ENCODE results near the gene ZDHHC11. TPM values are rescaled to one million over a fixed set of nuclear protein-coding genes. Genes with fewer than 3 reads are reported as not detected.

ZDHHC11 gene
- polyA plus RNA-seq, 4 donors = 4.9 to 40.5 (median 6.5) TPM

- Histone ChIP-seq H3K36me3 (ENCODE audit: control insufficient read depth in 3 of 3, insufficient read depth in 2 of 3, low read depth in 1 of 3, low read length in 3 of 3) (peaks cover 19 to 84% (median 40%) of the 10 kb centered on the region in 3 donors), H3K27me3 (ENCODE audit: control insufficient read depth in 3 of 3, insufficient read depth in 3 of 3, low read length in 3 of 3) (no peaks in the 10 kb centered on the region), H3K27ac (ENCODE audit: low read depth in 1 of 3, low read length in 2 of 3) (no peak overlapping the region), H3K4me3 (ENCODE audit: low read depth in 1 of 3, low read length in 3 of 3) (no peak overlapping the region), H3K4me1 (ENCODE audit: control insufficient read depth in 3 of 3, insufficient read depth in 2 of 3, low read depth in 1 of 3, low read length in 2 of 3) (peaks cover 0 to 9% (median 0%) of the 10 kb centered on the region in 3 donors), H3K9me3 (ENCODE audit: control insufficient read depth in 2 of 2, insufficient read depth in 1 of 2, low read depth in 1 of 2, low read length in 1 of 2) (no peaks in the 10 kb centered on the region)
- FAIRE-seq = no peak
- 71 to 78% (median 75%) methylated on average over 8 of the region's 8 CpGs for WGBS, 3 donors
- DNase-seq = no peak
These were observed 22.5 kb upstream of the ZDHHC11 start for GRCh38 chr5:873328-873727.

GRCh38 chr5:872301-872700 is 21.5 kb upstream of the ZDHHC11 start:
- 83 to 95% (median 92%) methylated on average over 10 of the region's 10 CpGs for WGBS, 3 donors
- FAIRE-seq = no peak
- Histone ChIP-seq H3K27ac (ENCODE audit: low read depth in 1 of 3, low read length in 2 of 3) (no peak overlapping the region), H3K4me3 (ENCODE audit: low read depth in 1 of 3, low read length in 3 of 3) (no peak overlapping the region), H3K36me3 (ENCODE audit: control insufficient read depth in 3 of 3, insufficient read depth in 2 of 3, low read depth in 1 of 3, low read length in 3 of 3) (peaks cover 19 to 81% (median 36%) of the 10 kb centered on the region in 3 donors), H3K4me1 (ENCODE audit: control insufficient read depth in 3 of 3, insufficient read depth in 2 of 3, low read depth in 1 of 3, low read length in 2 of 3) (peaks cover 0 to 19% (median 0%) of the 10 kb centered on the region in 3 donors), H3K27me3 (ENCODE audit: control insufficient read depth in 3 of 3, insufficient read depth in 3 of 3, low read length in 3 of 3) (no peaks in the 10 kb centered on the region), H3K9me3 (ENCODE audit: control insufficient read depth in 2 of 2, insufficient read depth in 1 of 2, low read depth in 1 of 2, low read length in 1 of 2) (no peaks in the 10 kb centered on the region)
- no peak for DNase-seq

DNA sequence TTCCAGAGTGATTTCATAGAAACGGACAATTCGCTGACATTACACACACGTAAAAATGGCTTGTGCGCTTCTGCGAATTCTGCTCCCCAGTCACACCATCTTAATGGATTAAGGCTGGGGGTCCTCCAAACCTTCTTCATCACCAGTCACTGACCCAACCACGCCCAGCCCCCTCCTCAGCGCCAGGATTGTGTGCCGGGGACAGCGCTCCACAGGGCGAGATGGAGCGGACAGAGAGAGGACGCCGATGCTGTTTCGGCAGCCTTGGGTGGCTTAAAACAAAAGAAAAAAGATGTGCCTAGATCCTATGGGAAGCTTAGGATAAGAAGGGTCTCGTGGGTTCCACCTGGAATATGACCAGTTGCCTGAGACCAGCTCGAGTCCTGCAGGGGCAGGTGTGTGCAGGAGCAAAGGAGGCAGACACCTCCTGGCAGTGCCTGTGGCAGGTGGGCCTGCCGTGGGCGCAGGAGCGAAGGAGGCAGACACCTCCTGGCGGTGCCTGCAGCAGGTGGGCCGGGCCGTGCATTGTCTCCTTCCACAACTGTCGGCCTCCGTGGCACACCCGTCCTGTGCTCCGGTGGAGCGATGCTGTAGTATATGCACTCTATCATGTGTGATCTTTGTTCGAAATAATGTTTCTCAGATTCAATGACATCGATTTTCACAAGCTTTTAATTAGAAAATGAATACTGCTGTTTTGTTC is 21.0 kb upstream of the ZDHHC11 start:
- no peak overlapping the region for H3K4me3 ChIP-seq (ENCODE audit: low read depth in 1 of 3, low read length in 3 of 3)
- DNase-seq = no peak
- peaks cover 16 to 83% (median 34%) of the 10 kb centered on the region in 3 donors for H3K36me3 ChIP-seq (ENCODE audit: control insufficient read depth in 3 of 3, insufficient read depth in 2 of 3, low read depth in 1 of 3, low read length in 3 of 3)
- FAIRE-seq = no peak
- no peaks in the 10 kb centered on the region for H3K9me3 ChIP-seq (ENCODE audit: control insufficient read depth in 2 of 2, insufficient read depth in 1 of 2, low read depth in 1 of 2, low read length in 1 of 2)
- no peaks in the 10 kb centered on the region for H3K27me3 ChIP-seq (ENCODE audit: control insufficient read depth in 3 of 3, insufficient read depth in 3 of 3, low read length in 3 of 3)
- H3K4me1 ChIP-seq (ENCODE audit: control insufficient read depth in 3 of 3, insufficient read depth in 2 of 3, low read depth in 1 of 3, low read length in 2 of 3) = peaks cover 0 to 24% (median 4%) of the 10 kb centered on the region in 3 donors
- WGBS, 3 donors = 93 to 95% (median 94%) methylated on average over 27 to 29 of the region's 29 CpGs
- no peak overlapping the region for H3K27ac ChIP-seq (ENCODE audit: low read depth in 1 of 3, low read length in 2 of 3)

DNA sequence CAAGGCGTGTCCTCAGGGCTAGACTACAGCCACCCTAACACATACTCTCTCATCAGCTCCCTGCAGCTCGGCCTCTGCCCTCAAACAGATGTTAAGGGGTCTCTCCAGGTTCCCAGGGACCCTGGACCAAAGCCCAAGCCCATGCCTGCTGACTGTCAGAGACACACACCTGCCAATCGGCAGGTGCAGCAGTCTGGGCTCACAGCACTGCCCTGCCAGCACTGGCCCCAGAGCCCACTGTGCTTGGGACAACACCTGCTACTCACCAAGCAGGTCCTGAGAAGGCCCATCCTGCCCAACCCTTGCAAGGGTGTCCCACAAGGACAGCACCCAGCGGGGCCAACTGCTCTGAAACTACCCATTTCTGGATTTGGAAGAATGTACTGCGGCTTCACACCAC is 20.2 kb upstream of the ZDHHC11 start:
- FAIRE-seq (no peak), DNase-seq (no peak)
- H3K36me3 ChIP-seq (ENCODE audit: control insufficient read depth in 3 of 3, insufficient read depth in 2 of 3, low read depth in 1 of 3, low read length in 3 of 3) = peaks cover 16 to 77% (median 30%) of the 10 kb centered on the region in 3 donors
- WGBS, 3 donors = 96 to 98% (median 97%) methylated on average over 5 of the region's 5 CpGs
- no peak overlapping the region for H3K27ac ChIP-seq (ENCODE audit: low read depth in 1 of 3, low read length in 2 of 3)
- no peaks in the 10 kb centered on the region for H3K27me3 ChIP-seq (ENCODE audit: control insufficient read depth in 3 of 3, insufficient read depth in 3 of 3, low read length in 3 of 3)
- peaks cover 0 to 30% (median 4%) of the 10 kb centered on the region in 3 donors for H3K4me1 ChIP-seq (ENCODE audit: control insufficient read depth in 3 of 3, insufficient read depth in 2 of 3, low read depth in 1 of 3, low read length in 2 of 3)
- no peaks in the 10 kb centered on the region for H3K9me3 ChIP-seq (ENCODE audit: control insufficient read depth in 2 of 2, insufficient read depth in 1 of 2, low read depth in 1 of 2, low read length in 1 of 2)
- H3K4me3 ChIP-seq (ENCODE audit: low read depth in 1 of 3, low read length in 3 of 3) = no peak overlapping the region

DNA sequence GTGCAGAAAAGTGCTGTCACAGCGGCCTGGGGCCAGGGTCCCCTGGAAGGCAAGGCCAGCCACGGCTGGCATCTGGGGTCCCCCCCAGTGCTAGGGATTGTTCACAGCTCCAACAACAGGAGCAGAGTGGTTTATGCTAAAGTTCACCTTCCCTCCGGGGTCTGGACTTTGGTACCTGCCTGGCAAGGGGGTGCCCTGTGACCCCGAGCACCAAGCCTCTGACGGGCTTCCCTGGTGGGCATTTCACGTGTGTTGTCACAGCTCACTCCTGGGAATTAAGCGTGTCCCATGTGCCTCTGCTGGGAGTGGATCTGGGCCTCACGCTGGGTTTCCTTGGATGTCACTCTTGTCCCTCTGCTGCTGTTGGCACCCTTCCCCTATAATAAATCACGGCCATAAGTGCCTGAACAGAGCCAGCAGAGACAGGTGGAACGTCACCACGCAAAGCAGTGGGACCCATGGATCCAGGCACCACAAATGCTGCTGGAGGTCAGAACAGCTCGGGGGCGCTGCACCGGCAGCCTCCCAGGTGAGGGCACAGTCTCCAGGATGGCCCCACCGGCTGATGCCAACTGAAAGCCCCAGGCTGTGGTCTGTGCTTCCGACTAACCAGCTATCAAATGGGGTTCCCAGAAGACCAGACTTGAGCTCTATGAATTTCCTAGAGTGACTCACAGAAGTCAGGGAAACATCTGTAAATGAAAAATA is 17.8 kb upstream of the ZDHHC11 start:
- H3K4me3 ChIP-seq (ENCODE audit: low read depth in 1 of 3, low read length in 3 of 3) = no peak overlapping the region
- no peak for FAIRE-seq
- H3K36me3 ChIP-seq (ENCODE audit: control insufficient read depth in 3 of 3, insufficient read depth in 2 of 3, low read depth in 1 of 3, low read length in 3 of 3) = peaks cover 13 to 81% (median 33%) of the 10 kb centered on the region in 3 donors
- peak; percentile 12 to 30 for DNase-seq
- H3K4me1 ChIP-seq (ENCODE audit: control insufficient read depth in 3 of 3, insufficient read depth in 2 of 3, low read depth in 1 of 3, low read length in 2 of 3) = peaks cover 0 to 30% (median 4%) of the 10 kb centered on the region in 3 donors
- H3K27me3 ChIP-seq (ENCODE audit: control insufficient read depth in 3 of 3, insufficient read depth in 3 of 3, low read length in 3 of 3) = no peaks in the 10 kb centered on the region
- WGBS, 3 donors = 49 to 81% (median 71%) methylated on average over 16 of the region's 16 CpGs
- no peaks in the 10 kb centered on the region for H3K9me3 ChIP-seq (ENCODE audit: control insufficient read depth in 2 of 2, insufficient read depth in 1 of 2, low read depth in 1 of 2, low read length in 1 of 2)
- peak overlapping the region in 1 of 3 donors; percentile 48 for H3K27ac ChIP-seq (ENCODE audit: low read depth in 1 of 3, low read length in 2 of 3)

DNA sequence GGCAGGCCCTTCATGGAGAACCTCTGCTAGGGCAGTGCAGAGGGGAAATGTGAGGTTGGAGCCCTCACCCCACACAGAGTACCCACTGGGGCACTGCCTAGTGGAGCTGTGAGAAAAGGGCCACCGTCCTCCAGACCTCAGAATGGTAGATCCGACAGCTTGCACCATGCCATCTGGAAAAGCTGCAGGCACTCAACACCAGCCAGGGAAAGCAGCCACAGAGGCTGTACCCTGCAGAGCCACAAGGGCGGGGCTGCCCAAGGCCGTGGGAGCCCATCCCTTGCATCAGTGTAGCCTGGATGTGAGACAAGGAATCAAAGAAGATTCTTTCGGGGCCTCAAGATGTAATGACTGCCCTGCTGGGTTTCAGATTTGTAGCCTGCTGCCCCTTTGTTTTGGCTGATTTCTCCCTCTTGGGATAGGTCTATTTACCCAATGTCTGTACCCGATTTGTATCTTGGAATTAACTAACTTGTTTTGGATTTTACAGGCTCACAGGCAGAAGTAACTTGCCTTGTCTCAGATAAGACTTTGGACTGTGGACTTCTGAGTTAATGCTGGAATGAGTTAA is 16.6 kb upstream of the ZDHHC11 start:
- H3K36me3 ChIP-seq (ENCODE audit: control insufficient read depth in 3 of 3, insufficient read depth in 2 of 3, low read depth in 1 of 3, low read length in 3 of 3) = peaks cover 15 to 84% (median 33%) of the 10 kb centered on the region in 3 donors
- DNase-seq = peak; percentile 72 to 76

DNA sequence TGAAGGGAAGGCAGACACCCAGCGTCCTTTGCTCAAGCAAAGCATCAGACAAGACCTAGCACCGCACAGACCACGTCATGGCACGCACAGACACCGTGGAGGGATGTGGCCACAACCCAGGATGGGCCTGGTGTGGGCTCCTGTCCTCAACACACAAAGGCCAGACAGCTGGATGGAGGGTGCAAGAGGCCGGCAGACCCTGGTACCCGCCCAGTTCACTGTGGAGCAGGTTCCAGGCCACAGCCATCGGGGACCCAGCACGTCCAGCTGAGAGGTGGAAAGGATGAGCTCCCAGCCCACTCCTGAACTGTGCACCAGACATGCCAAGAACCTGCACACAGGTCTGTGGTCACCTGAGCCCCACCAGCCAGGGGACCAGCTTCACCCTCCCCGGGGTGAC is 15.0 kb upstream of the ZDHHC11 start:
- peaks cover 0 to 26% (median 4%) of the 10 kb centered on the region in 3 donors for H3K4me1 ChIP-seq (ENCODE audit: control insufficient read depth in 3 of 3, insufficient read depth in 2 of 3, low read depth in 1 of 3, low read length in 2 of 3)
- WGBS, 3 donors = 89 to 96% (median 94%) methylated on average over 10 of the region's 10 CpGs
- H3K27ac ChIP-seq (ENCODE audit: low read depth in 1 of 3, low read length in 2 of 3) = no peak overlapping the region
- FAIRE-seq (no peak), DNase-seq (no peak)
- H3K36me3 ChIP-seq (ENCODE audit: control insufficient read depth in 3 of 3, insufficient read depth in 2 of 3, low read depth in 1 of 3, low read length in 3 of 3) = peaks cover 15 to 83% (median 22%) of the 10 kb centered on the region in 3 donors
- no peak overlapping the region for H3K4me3 ChIP-seq (ENCODE audit: low read depth in 1 of 3, low read length in 3 of 3)
- no peaks in the 10 kb centered on the region for H3K9me3 ChIP-seq (ENCODE audit: control insufficient read depth in 2 of 2, insufficient read depth in 1 of 2, low read depth in 1 of 2, low read length in 1 of 2)
- no peaks in the 10 kb centered on the region for H3K27me3 ChIP-seq (ENCODE audit: control insufficient read depth in 3 of 3, insufficient read depth in 3 of 3, low read length in 3 of 3)

More for the DNA sequence above, 16.6 kb upstream of the ZDHHC11 start:
- no peak overlapping the region for H3K4me3 ChIP-seq (ENCODE audit: low read depth in 1 of 3, low read length in 3 of 3)
- FAIRE-seq = no peak
- H3K4me1 ChIP-seq (ENCODE audit: control insufficient read depth in 3 of 3, insufficient read depth in 2 of 3, low read depth in 1 of 3, low read length in 2 of 3) = peaks cover 0 to 26% (median 4%) of the 10 kb centered on the region in 3 donors
- WGBS, 3 donors = 22 to 72% (median 47%) methylated on average over 6 of the region's 6 CpGs
- no peaks in the 10 kb centered on the region for H3K27me3 ChIP-seq (ENCODE audit: control insufficient read depth in 3 of 3, insufficient read depth in 3 of 3, low read length in 3 of 3)
- peak overlapping the region in 1 of 3 donors; percentile 48 for H3K27ac ChIP-seq (ENCODE audit: low read depth in 1 of 3, low read length in 2 of 3)
- H3K9me3 ChIP-seq (ENCODE audit: control insufficient read depth in 2 of 2, insufficient read depth in 1 of 2, low read depth in 1 of 2, low read length in 1 of 2) = no peaks in the 10 kb centered on the region

- WGBS, 3 donors = 86 to 95% (median 94%) methylated on average over 24 of the region's 24 CpGs
- DNase-seq = no peak
These were observed 14.4 kb upstream of the ZDHHC11 start for GRCh38 chr5:865168-865521.

More at GRCh38 chr5:865168-865521, 14.4 kb upstream of the ZDHHC11 start:
- Histone ChIP-seq H3K27ac (ENCODE audit: low read depth in 1 of 3, low read length in 2 of 3) (no peak overlapping the region), H3K4me1 (ENCODE audit: control insufficient read depth in 3 of 3, insufficient read depth in 2 of 3, low read depth in 1 of 3, low read length in 2 of 3) (peaks cover 0 to 26% (median 4%) of the 10 kb centered on the region in 3 donors), H3K9me3 (ENCODE audit: control insufficient read depth in 2 of 2, insufficient read depth in 1 of 2, low read depth in 1 of 2, low read length in 1 of 2) (no peaks in the 10 kb centered on the region), H3K36me3 (ENCODE audit: control insufficient read depth in 3 of 3, insufficient read depth in 2 of 3, low read depth in 1 of 3, low read length in 3 of 3) (peaks cover 15 to 79% (median 21%) of the 10 kb centered on the region in 3 donors), H3K4me3 (ENCODE audit: low read depth in 1 of 3, low read length in 3 of 3) (no peak overlapping the region), H3K27me3 (ENCODE audit: control insufficient read depth in 3 of 3, insufficient read depth in 3 of 3, low read length in 3 of 3) (no peaks in the 10 kb centered on the region)
- no peak for FAIRE-seq

Data from small intestine (tissue), 7 donors.